Tibial nerve (tissue), 4 donors: ENCODE results near the gene CADPS2.

ENCODE experiments used
- EP300 ChIP-seq, 2 donors: sonication (generic); formaldehyde crosslinking; IDR thresholded peaks; one replicate each; pipeline ENCODE4 v1.6.1; 2017; ENCODE audit warnings: antibody characterized with exemption in 2 of 2, mild to moderate bottlenecking in 1 of 2
- POLR2A ChIP-seq, 2 donors: fragments of 450-650 bp; IDR thresholded peaks; one replicate each; pipeline ENCODE4 v1.6.1; 2017; ENCODE audit warnings: antibody characterized with exemption in 2 of 2, mild to moderate bottlenecking in 2 of 2, moderate library complexity in 2 of 2
- TF ChIP-seq, protein P1 (sequence below), 5 experiments: fragments of 200-600 bp in 3 of 5; fragments of 450-650 bp in 2 of 5; sonication (generic) in 3 of 5; IDR thresholded peaks; one replicate each; pipeline ENCODE4 v1.5.1; 2016 to 2019; ENCODE audit warnings: antibody characterized with exemption in 5 of 5, mild to moderate bottlenecking in 3 of 5, moderate library complexity in 2 of 5

DNA sequence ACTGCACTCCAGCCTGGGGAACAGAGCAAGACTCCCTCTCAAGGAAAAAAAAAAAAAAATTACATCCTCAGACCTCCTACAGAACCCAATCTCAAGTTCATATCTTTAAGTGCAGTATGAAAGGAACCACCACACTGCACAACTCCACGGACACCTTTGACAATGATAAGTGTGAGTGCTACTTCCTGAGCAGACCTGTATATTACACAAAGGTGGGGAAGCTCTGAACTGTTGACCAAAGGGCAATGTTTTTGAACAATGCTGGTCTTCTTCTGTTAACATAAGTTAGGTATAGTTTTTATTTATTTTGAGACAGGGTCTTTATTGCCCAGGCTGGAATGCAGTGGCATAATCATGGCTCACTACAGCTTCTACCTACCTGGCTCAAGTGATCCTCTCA lies 129.4 kb downstream of the CADPS2 start:
- TF ChIP-seq, protein P1, sequence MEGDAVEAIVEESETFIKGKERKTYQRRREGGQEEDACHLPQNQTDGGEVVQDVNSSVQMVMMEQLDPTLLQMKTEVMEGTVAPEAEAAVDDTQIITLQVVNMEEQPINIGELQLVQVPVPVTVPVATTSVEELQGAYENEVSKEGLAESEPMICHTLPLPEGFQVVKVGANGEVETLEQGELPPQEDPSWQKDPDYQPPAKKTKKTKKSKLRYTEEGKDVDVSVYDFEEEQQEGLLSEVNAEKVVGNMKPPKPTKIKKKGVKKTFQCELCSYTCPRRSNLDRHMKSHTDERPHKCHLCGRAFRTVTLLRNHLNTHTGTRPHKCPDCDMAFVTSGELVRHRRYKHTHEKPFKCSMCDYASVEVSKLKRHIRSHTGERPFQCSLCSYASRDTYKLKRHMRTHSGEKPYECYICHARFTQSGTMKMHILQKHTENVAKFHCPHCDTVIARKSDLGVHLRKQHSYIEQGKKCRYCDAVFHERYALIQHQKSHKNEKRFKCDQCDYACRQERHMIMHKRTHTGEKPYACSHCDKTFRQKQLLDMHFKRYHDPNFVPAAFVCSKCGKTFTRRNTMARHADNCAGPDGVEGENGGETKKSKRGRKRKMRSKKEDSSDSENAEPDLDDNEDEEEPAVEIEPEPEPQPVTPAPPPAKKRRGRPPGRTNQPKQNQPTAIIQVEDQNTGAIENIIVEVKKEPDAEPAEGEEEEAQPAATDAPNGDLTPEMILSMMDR (IDR thresholded peaks at IDR 0.05) = no peak
- TF ChIP-seq POLR2A (IDR thresholded peaks at IDR 0.05) = no peak
- TF ChIP-seq EP300 (IDR thresholded peaks at IDR 0.05) = no peak
